Fibroblast of lung (primary cell): ENCODE data around the gene TUBB8B. TPM values are rescaled to one million over a fixed set of nuclear protein-coding genes. Genes with fewer than 3 reads are reported as not detected.
"Not testable (repeated sequence)": the region's sequence is repeated elsewhere in the genome, so short reads cannot be mapped to it uniquely, and the experiment has no call there.

Experiments
- DNase-seq, 2 donors: peaks; one replicate each; pipeline versions ENCODE4 v3.0.0 to v3.0.0-alpha.2; 2010; ENCODE audit warnings: low read depth in 2 of 2
- H2AFZ ChIP-seq: 2 replicates; pipeline ENCODE4 v1.5.1; 2012; ENCODE audit warnings: low read length, control low read depth, inconsistent platforms
- H3K27ac ChIP-seq: 2 replicates; pipeline ENCODE4 v1.5.1; 2011; ENCODE audit warnings: low read length, control low read depth; ENCODE audit not compliant: insufficient read depth
- H3K27me3 ChIP-seq: 2 replicates; pipeline ENCODE4 v1.5.1; 2011; ENCODE audit warnings: mild to moderate bottlenecking, low read length; ENCODE audit not compliant: control insufficient read depth, insufficient read depth
- H3K36me3 ChIP-seq: 2 replicates; pipeline ENCODE4 v1.5.1; 2011; ENCODE audit warnings: low read length; ENCODE audit not compliant: control insufficient read depth, insufficient read depth
- H3K4me1 ChIP-seq: 2 replicates; pipeline ENCODE4 v1.5.1; 2011; ENCODE audit warnings: low read length; ENCODE audit not compliant: control insufficient read depth, insufficient read depth; ENCODE audit errors: extremely low read depth
- H3K4me2 ChIP-seq: 2 replicates; pipeline ENCODE4 v1.5.1; 2011; ENCODE audit warnings: low read length, control low read depth; ENCODE audit not compliant: insufficient read depth; ENCODE audit errors: extremely low read depth
- H3K4me3 ChIP-seq, 4 experiments: fragments of 200-600 bp in 1 of 4; sonication (generic) in 1 of 4; replicated peaks in 1 of 4; 2 replicates each; pipeline ENCODE4 v1.5.1; 2011 to 2016; ENCODE audit warnings: low read length in 4 of 4, low read depth in 3 of 4, mild to moderate bottlenecking in 3 of 4, control low read depth in 2 of 4, inconsistent platforms in 1 of 4, mixed read lengths in 1 of 4; ENCODE audit not compliant: insufficient read depth in 1 of 4; ENCODE audit errors: control extremely low read depth in 1 of 4
- H3K79me2 ChIP-seq: 2 replicates; pipeline ENCODE4 v1.5.1; 2012; ENCODE audit warnings: mild to moderate bottlenecking, low read length, inconsistent platforms; ENCODE audit not compliant: control insufficient read depth, insufficient read depth
- H3K9ac ChIP-seq: 2 replicates; pipeline ENCODE4 v1.5.1; 2011; ENCODE audit warnings: mild to moderate bottlenecking, low read length, control low read depth; ENCODE audit not compliant: insufficient read depth
- H3K9me3 ChIP-seq: 2 replicates; pipeline ENCODE4 v1.5.1; 2012; ENCODE audit warnings: low read depth, low read length; ENCODE audit not compliant: control insufficient read depth, insufficient read depth
- H4K20me1 ChIP-seq: 2 replicates; pipeline ENCODE4 v1.5.1; 2011; ENCODE audit warnings: low read length; ENCODE audit not compliant: control insufficient read depth, insufficient read depth; ENCODE audit errors: extremely low read depth
- polyA minus RNA-seq: library from RNA; depleted of rRNA, polyadenylated mRNA; stranded (reverse); fragments of >200 nt; gene quantifications from 2 replicates; pipeline ENCODE4 v1.2.3, GENCODE V29; 2011; ENCODE audit warnings: low replicate concordance
- polyA plus RNA-seq, 2 donors: library from polyadenylated mRNA; depleted of rRNA in 1 of 2; stranded (reverse) in 1 of 2; unstranded in 1 of 2; fragments of >200 nt; gene quantifications; 2 replicates each; pipeline ENCODE4 v1.2.1, GENCODE V29; 2011 to 2012; ENCODE audit warnings: missing spikeins in 1 of 2
- total RNA-seq: library from RNA; depleted of rRNA; stranded (reverse); fragments of >200 nt; gene quantifications from 2 replicates; pipeline ENCODE4 v1.2.1, GENCODE V29; 2014

Gene TUBB8B
- total RNA-seq (not detected in 2 replicates), polyA plus RNA-seq (0.11 TPM in 1 of 2 replicates, not detected in the other), polyA minus RNA-seq (not detected in 2 replicates)
- not detected in 2 replicates for polyA plus RNA-seq (2012)

GRCh38 chr18:49176-49665 is at the start of gene TUBB8B:
Gene TUBB8B, minus strand, starts transcription at chr18:49615. Its CDS starts 58 bp downstream, at chr18:49557.
- H4K20me1 ChIP-seq, H3K4me2 ChIP-seq, H3K4me1 ChIP-seq, H3K36me3 ChIP-seq, H3K4me3 ChIP-seq, H2AFZ ChIP-seq, H3K9ac ChIP-seq, H3K79me2 ChIP-seq, DNase-seq, H3K27ac ChIP-seq, H3K27me3 ChIP-seq, H3K9me3 ChIP-seq: not testable (repeated sequence)

- H4K20me1 ChIP-seq, H3K4me3 ChIP-seq, H3K79me2 ChIP-seq, H2AFZ ChIP-seq, DNase-seq, H3K4me1 ChIP-seq, H3K36me3 ChIP-seq, H3K27me3 ChIP-seq, H3K4me2 ChIP-seq, H3K9me3 ChIP-seq, H3K9ac ChIP-seq, H3K27ac ChIP-seq: not testable (repeated sequence)
Observed at GRCh38 chr18:97252-97914, 48.0 kb upstream of the TUBB8B start.

GRCh38 chr18:96767-97131 is 47.3 kb upstream of the TUBB8B start:
- H3K27ac ChIP-seq, H3K4me1 ChIP-seq, H3K9me3 ChIP-seq, DNase-seq, H3K4me2 ChIP-seq, H3K4me3 ChIP-seq, H3K79me2 ChIP-seq, H3K27me3 ChIP-seq, H2AFZ ChIP-seq, H4K20me1 ChIP-seq, H3K36me3 ChIP-seq, H3K9ac ChIP-seq: not testable (repeated sequence)

GRCh38 chr18:96101-96766 is 46.8 kb upstream of the TUBB8B start:
- not testable (repeated sequence) for H3K9me3 ChIP-seq, H3K4me1 ChIP-seq, H3K4me3 ChIP-seq, H4K20me1 ChIP-seq, H3K27me3 ChIP-seq, H3K36me3 ChIP-seq, DNase-seq, H2AFZ ChIP-seq, H3K79me2 ChIP-seq, H3K9ac ChIP-seq, H3K4me2 ChIP-seq, H3K27ac ChIP-seq

GRCh38 chr18:95580-95979 is 46.2 kb upstream of the TUBB8B start:
- H3K9me3 ChIP-seq, DNase-seq, H3K27ac ChIP-seq, H3K27me3 ChIP-seq, H3K4me1 ChIP-seq, H2AFZ ChIP-seq, H3K79me2 ChIP-seq, H3K4me2 ChIP-seq, H3K36me3 ChIP-seq, H3K4me3 ChIP-seq, H3K9ac ChIP-seq, H4K20me1 ChIP-seq: not testable (repeated sequence)

- H3K9me3 ChIP-seq, H3K36me3 ChIP-seq, H3K4me2 ChIP-seq, H3K27ac ChIP-seq, H3K79me2 ChIP-seq, H3K9ac ChIP-seq, H3K4me1 ChIP-seq, H3K27me3 ChIP-seq, H4K20me1 ChIP-seq, H3K4me3 ChIP-seq, H2AFZ ChIP-seq, DNase-seq: not testable (repeated sequence)
Observed at GRCh38 chr18:93897-94408, 44.5 kb upstream of the TUBB8B start.
